GM23248 (cell line): ENCODE data around the gene FKBP4. TPM values are rescaled to one million over a fixed set of nuclear protein-coding genes. Genes with fewer than 3 reads are reported as not detected.

Experiments used
- DNase-seq: peaks from one replicate; pipeline ENCODE4 v3.0.0-alpha.2; 2015
- H2AFZ ChIP-seq: fragments of 200-600 bp; sonication (generic); 2 replicates; pipeline ENCODE4 v1.6.1; 2016; ENCODE audit warnings: antibody characterized with exemption
- H3F3A ChIP-seq: fragments of 200-600 bp; sonication (generic); 2 replicates; pipeline ENCODE4 v1.6.1; 2016; ENCODE audit warnings: mild to moderate bottlenecking, antibody characterized with exemption, mixed run types; ENCODE audit not compliant: insufficient read depth
- H3K27ac ChIP-seq: fragments of 200-600 bp; sonication (generic); 2 replicates; pipeline ENCODE4 v1.5.1; 2016; ENCODE audit warnings: mild to moderate bottlenecking
- H3K27me3 ChIP-seq: fragments of 200-600 bp; sonication (generic); replicated peaks from 2 replicates; pipeline ENCODE4 v1.6.1; 2016; ENCODE audit warnings: mild to moderate bottlenecking; ENCODE audit not compliant: insufficient read depth
- H3K36me3 ChIP-seq: fragments of 200-600 bp; sonication (generic); 2 replicates; pipeline ENCODE4 v1.6.1; 2016; ENCODE audit warnings: low read depth, mild to moderate bottlenecking
- H3K4me1 ChIP-seq: fragments of 200-600 bp; sonication (generic); 2 replicates; pipeline ENCODE4 v1.6.1; 2016; ENCODE audit warnings: mild to moderate bottlenecking; ENCODE audit not compliant: insufficient read depth
- H3K4me2 ChIP-seq: fragments of 200-600 bp; sonication (generic); one replicate; pipeline ENCODE4 v1.6.1; 2016; ENCODE audit warnings: mild to moderate bottlenecking; ENCODE audit not compliant: unreplicated experiment
- H3K4me3 ChIP-seq: fragments of 200-600 bp; sonication (generic); 2 replicates; pipeline ENCODE4 v1.5.1; 2016; ENCODE audit warnings: mild to moderate bottlenecking
- H3K79me2 ChIP-seq: fragments of 200-600 bp; sonication (generic); 2 replicates; pipeline ENCODE4 v1.6.1; 2016; ENCODE audit warnings: mild to moderate bottlenecking; ENCODE audit not compliant: insufficient read depth
- H3K9ac ChIP-seq: fragments of 200-600 bp; sonication (generic); 2 replicates; pipeline ENCODE4 v1.6.1; 2016; ENCODE audit warnings: mild to moderate bottlenecking
- H3K9me2 ChIP-seq: fragments of 200-600 bp; sonication (generic); 2 replicates; pipeline ENCODE4 v1.6.1; 2016; ENCODE audit warnings: mixed run types, mild to moderate bottlenecking, moderate library complexity; ENCODE audit not compliant: insufficient read depth
- H3K9me3 ChIP-seq: fragments of 200-600 bp; sonication (generic); one replicate; pipeline ENCODE4 v1.6.1; 2017; ENCODE audit warnings: low read depth
- H4K20me1 ChIP-seq: fragments of 200-600 bp; sonication (generic); 2 replicates; pipeline ENCODE4 v1.6.0; 2016; ENCODE audit not compliant: insufficient read depth
- EZH2 ChIP-seq: fragments of 200-600 bp; sonication (generic); IDR thresholded peaks from 2 replicates; pipeline ENCODE4 v1.6.1; 2018; ENCODE audit warnings: antibody characterized with exemption, mild to moderate bottlenecking; ENCODE audit not compliant: insufficient read depth, poor library complexity, severe bottlenecking
- EZH2phosphoT487 ChIP-seq: fragments of 200-600 bp; sonication (generic); IDR thresholded peaks from 2 replicates; pipeline ENCODE4 v1.6.1; 2018; ENCODE audit warnings: antibody characterized with exemption, moderate library complexity, mild to moderate bottlenecking, low read depth; ENCODE audit not compliant: insufficient read depth
- WGBS, 2 experiments: methylation state at CpG; one replicate each; pipeline ENCODE4 v1.1.6; 2015 to 2017; ENCODE audit warnings: low lambda C conversion rate in 2 of 2, low coverage in 1 of 2; ENCODE audit errors: missing lambda C conversion rate in 2 of 2; 5-methylcytosine and 5-hydroxymethylcytosine counted together
- in situ Hi-C: fragments of 300-500 bp; cut with MboI; formaldehyde crosslinking; loops from 2 replicates; pipeline ENCODE4 v1.15.0; 2020
- polyA plus RNA-seq: library from polyadenylated mRNA; unstranded; fragments of >200 nt; fragmentation: Nextera tagmentation; extraction: Ambion mirVana; gene quantifications from 2 replicates; pipeline ENCODE4 v1.2.1, GENCODE V29; 2016
- total RNA-seq: library from RNA; depleted of rRNA; stranded (reverse); fragments of >200 nt; shearing (Covaris generic); gene quantifications from 2 replicates; pipeline ENCODE4 v1.2.3, GENCODE V29; 2014

FKBP4 gene
- total and polyA plus RNA-seq, 2 experiments from 2014 or later, result 24.0 to 27.4 TPM

DNA sequence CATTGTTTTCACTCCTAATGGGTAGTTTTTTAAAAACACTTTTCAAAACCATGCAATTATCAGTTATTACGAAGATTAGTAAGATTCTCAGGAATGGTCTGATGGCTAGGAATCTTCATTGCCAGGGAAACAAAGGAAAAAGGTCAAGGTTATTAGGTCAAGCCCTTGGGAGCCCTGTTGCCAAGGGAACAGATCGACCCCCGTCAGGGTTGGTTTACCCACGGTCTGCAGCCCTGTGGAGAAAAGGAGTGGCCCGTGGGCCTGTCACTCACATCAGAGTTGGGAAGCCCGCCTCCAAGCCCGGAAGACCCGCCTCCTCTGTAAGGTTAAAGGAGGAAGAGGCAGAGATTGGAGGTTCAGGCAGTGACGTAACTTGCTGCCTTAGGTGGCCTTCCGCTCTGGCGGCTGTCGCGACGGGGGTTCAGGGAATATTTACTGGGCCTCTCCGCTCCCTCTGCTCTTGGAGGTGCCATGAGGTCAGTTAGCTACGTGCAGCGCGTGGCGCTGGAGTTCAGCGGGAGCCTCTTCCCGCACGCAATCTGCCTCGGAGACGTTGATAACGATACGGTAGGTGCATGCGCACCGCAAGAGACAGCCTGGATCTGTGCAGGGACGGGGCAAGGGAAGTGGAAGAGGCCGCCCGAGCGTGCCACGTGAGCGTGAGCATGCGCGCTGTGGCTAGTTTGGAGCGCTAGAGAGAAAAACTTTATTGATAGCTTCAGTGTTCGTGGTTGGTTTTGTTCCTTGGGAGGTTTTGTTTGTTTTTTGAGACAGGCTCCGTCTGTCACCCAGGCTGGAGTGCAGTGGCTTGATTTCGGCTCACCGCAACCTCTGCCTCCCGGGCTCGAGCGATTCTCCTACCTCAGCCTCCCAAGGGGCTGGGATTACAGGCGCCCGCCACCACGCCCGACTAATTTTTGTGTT is 17.8 kb downstream of the FKBP4 start, which contains the start of gene ITFG2:
Gene ITFG2, plus strand, starts transcription at position 379 of the 924 bp plus-strand sequence. Its CDS starts 93 bp downstream, at position 472.
- peak within 1 kb of the TSS; percentile 87 for H2AFZ ChIP-seq
- in situ Hi-C loops, result no loop called here
- no peaks in the 10 kb centered on the region for H3K36me3 ChIP-seq
- TF ChIP-seq EZH2phosphoT487, result no peak
- TF ChIP-seq EZH2, result no peak
- H3K27ac ChIP-seq, result peak within 1 kb of the TSS; percentile 94
- H3K27me3 ChIP-seq, result no peaks in the 10 kb centered on the region
- peaks cover 7% of the 10 kb centered on the region for H3F3A ChIP-seq
- H3K9me2 ChIP-seq, result no peaks in the 10 kb centered on the region
- H3K4me3 ChIP-seq, result peak within 1 kb of the TSS; percentile 92
- peak; percentile 99 for DNase-seq
- 1% methylated on average over 48 of the region's 48 CpGs for WGBS, 2 experiments
- peak within 1 kb of the TSS; percentile 96 for H3K4me2 ChIP-seq
- H4K20me1 ChIP-seq, result no peaks in the 10 kb centered on the region
- H3K9ac ChIP-seq, result peak within 1 kb of the TSS; percentile 97
- H3K4me1 ChIP-seq, result peaks cover 8% of the 10 kb centered on the region
- peaks cover 42% of the 10 kb centered on the region for H3K79me2 ChIP-seq
- H3K9me3 ChIP-seq, result no peaks in the 10 kb centered on the region

DNA sequence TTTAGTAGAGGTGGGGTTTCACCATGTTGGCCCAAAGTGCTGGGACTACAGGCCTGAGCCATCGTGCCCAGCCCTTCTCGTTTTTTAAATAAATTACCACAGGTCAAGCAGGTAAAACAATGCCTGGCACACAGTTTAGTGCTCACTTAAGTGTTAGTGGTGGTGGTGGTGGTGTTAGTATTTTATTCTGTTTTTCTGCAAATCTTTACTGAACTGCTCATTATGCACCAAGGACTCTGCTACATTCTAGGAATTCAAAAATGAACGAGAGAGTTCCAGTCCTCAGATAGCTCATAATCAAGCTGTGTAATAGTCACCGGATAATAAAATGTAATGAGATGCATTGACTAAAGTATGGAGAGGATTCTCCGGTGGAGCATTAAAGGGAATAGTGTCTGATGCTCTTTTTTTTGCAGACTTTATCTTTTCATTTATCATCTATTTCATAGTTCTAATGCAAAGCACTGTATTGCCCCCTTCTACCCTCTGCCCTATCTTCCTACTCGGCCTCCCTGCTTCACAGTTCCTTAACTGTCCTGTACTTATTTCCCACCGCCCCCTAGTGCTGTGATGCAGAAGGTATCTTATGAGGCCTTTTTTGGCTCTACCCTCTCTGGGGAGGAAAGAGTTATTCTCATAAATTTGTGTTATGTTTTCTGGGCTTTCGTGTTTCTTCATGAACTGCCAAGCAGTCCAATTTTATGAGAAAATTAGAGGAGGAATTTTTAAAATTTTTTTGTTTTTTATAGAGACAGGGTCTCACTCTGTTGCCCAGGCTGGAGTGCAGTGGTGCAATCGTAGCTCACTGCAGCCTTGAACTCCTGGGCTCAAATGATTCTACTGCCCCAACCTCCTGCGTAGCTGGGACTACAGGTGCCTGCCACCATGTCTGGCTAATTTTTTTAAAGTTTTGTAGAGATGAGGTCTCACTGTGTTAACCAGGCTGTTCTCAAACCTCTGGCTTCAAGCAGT is 18.7 kb downstream of the FKBP4 start:
- Histone ChIP-seq H3K9me2 (no peaks in the 10 kb centered on the region), H3K27me3 (no peaks in the 10 kb centered on the region), H3F3A (peaks cover 7% of the 10 kb centered on the region), H2AFZ (peak overlapping the region; percentile 87), H3K4me1 (peaks cover 8% of the 10 kb centered on the region), H3K36me3 (no peaks in the 10 kb centered on the region; the same call in 1 of the 2 replicates), H3K9me3 (no peaks in the 10 kb centered on the region), H3K79me2 (peaks cover 42% of the 10 kb centered on the region), H4K20me1 (no peaks in the 10 kb centered on the region), H3K4me3 (peak overlapping the region; percentile 92), H3K4me2 (peak overlapping the region; percentile 96), H3K9ac (peak overlapping the region; percentile 97), H3K27ac (peak overlapping the region; percentile 94)
- in situ Hi-C loops, result no loop called here
- DNase-seq, result peak; percentile 91
- 11 to 13% methylated on average over 10 of the region's 10 CpGs for WGBS, 2 experiments
- TF ChIP-seq EZH2 (no peak), EZH2phosphoT487 (no peak)

DNA sequence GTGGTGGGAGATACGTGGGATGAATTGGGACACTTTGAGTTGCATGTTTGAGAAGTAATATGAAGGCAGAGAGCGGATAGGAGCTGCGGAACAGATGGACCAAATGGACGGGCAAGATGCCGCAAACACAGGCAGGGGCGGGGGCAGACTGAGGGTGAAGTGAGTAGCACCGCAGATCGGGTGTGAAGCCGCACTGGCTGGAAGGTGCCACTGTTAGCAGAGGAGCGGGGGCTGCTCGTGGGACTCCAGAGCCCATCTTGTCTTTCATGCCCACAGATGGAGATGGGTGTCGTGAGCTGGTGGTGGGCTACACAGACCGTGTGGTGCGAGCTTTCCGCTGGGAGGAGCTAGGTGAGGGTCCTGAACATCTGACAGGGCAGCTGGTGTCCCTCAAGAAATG is 25.0 kb downstream of the FKBP4 start:
- no peak overlapping the region for H2AFZ ChIP-seq
- H3K4me3 ChIP-seq, result no peak overlapping the region
- H3K9ac ChIP-seq, result no peak overlapping the region
- WGBS, 2 experiments, result 95 to 97% methylated on average over 15 of the region's 15 CpGs
- H3K9me2 ChIP-seq, result no peaks in the 10 kb centered on the region
- no peak overlapping the region for H3K27ac ChIP-seq
- no peaks in the 10 kb centered on the region for H3K4me1 ChIP-seq
- H3K36me3 ChIP-seq, result peaks cover 5% of the 10 kb centered on the region; the same call in 1 of the 2 replicates
- H3K27me3 ChIP-seq, result no peaks in the 10 kb centered on the region
- no peak for TF ChIP-seq EZH2phosphoT487
- TF ChIP-seq EZH2, result no peak
- DNase-seq, result no peak
- no peak overlapping the region for H3K4me2 ChIP-seq
- no peaks in the 10 kb centered on the region for H3K9me3 ChIP-seq
- H3F3A ChIP-seq, result no peaks in the 10 kb centered on the region
- no peaks in the 10 kb centered on the region for H4K20me1 ChIP-seq
- H3K79me2 ChIP-seq, result peaks cover 24% of the 10 kb centered on the region
- in situ Hi-C loops, result no loop called here

DNA sequence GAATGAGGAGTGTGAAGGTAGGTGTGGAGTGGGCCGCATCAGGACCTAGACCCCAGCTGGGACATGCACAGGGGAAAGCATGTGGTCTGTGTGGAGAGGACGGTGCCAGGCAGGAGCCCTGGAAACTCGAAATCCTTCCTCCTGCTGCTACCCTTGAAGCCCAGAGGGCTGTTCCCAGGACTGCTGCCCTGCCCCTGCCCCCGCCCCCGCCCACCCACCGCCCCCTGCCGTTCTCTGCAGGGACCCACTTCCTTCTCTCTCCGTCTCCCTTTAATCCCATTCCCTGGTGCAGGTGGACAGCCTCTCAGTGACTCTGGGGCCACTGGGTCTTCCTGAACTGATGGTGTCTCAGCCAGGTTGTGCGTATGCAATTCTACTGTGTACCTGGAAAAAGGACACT is 25.7 kb downstream of the FKBP4 start:
- Histone ChIP-seq H3K9me2 (no peaks in the 10 kb centered on the region), H3K27ac (no peak overlapping the region), H3K27me3 (no peaks in the 10 kb centered on the region), H3F3A (no peaks in the 10 kb centered on the region), H3K79me2 (peaks cover 18% of the 10 kb centered on the region), H3K9me3 (no peaks in the 10 kb centered on the region), H4K20me1 (no peaks in the 10 kb centered on the region), H3K36me3 (peaks cover 6% of the 10 kb centered on the region; the same call in 1 of the 2 replicates), H3K4me3 (no peak overlapping the region), H3K4me1 (no peaks in the 10 kb centered on the region), H2AFZ (no peak overlapping the region), H3K9ac (no peak overlapping the region), H3K4me2 (no peak overlapping the region)
- in situ Hi-C loops, result no loop called here
- WGBS, 2 experiments, result 92 to 93% methylated on average over 4 to 9 of the region's 9 CpGs
- TF ChIP-seq EZH2, result no peak
- no peak for TF ChIP-seq EZH2phosphoT487
- no peak for DNase-seq
